ENCODE results near the gene DRC7. TPM values are rescaled to one million over a fixed set of nuclear protein-coding genes. Genes with fewer than 3 reads are reported as not detected.

DRC7 gene
- polyA plus RNA-seq, 1 of the 3 experiments (the other 2 are of a cell fraction) = 0.58 TPM

DNA sequence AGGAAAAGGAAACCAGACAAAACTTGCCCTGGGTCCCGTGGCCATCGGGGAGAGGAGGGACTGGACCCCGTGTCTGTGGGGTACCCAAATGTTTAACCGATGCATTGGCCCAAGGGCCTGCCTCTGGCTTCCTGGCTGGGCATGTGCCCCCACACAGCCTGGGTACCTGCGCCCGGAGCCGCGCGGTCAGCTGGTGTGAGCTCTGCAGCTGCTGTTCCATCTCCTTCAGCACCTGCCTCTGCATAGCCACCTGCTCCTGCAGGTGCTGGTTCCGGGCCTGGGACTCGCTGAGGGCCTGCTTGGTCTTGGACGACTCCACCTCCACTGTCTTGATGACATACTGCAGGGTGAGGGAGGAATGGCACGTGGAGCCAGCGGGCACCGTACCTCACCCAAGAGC lies 75.8 kb downstream of the DRC7 start (continued):
- TF ChIP-seq, protein P1, sequence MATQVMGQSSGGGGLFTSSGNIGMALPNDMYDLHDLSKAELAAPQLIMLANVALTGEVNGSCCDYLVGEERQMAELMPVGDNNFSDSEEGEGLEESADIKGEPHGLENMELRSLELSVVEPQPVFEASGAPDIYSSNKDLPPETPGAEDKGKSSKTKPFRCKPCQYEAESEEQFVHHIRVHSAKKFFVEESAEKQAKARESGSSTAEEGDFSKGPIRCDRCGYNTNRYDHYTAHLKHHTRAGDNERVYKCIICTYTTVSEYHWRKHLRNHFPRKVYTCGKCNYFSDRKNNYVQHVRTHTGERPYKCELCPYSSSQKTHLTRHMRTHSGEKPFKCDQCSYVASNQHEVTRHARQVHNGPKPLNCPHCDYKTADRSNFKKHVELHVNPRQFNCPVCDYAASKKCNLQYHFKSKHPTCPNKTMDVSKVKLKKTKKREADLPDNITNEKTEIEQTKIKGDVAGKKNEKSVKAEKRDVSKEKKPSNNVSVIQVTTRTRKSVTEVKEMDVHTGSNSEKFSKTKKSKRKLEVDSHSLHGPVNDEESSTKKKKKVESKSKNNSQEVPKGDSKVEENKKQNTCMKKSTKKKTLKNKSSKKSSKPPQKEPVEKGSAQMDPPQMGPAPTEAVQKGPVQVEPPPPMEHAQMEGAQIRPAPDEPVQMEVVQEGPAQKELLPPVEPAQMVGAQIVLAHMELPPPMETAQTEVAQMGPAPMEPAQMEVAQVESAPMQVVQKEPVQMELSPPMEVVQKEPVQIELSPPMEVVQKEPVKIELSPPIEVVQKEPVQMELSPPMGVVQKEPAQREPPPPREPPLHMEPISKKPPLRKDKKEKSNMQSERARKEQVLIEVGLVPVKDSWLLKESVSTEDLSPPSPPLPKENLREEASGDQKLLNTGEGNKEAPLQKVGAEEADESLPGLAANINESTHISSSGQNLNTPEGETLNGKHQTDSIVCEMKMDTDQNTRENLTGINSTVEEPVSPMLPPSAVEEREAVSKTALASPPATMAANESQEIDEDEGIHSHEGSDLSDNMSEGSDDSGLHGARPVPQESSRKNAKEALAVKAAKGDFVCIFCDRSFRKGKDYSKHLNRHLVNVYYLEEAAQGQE (IDR thresholded peaks at IDR 0.05; ENCODE audit: low read depth, low read length) = no peak
- TF ChIP-seq, protein P2, sequence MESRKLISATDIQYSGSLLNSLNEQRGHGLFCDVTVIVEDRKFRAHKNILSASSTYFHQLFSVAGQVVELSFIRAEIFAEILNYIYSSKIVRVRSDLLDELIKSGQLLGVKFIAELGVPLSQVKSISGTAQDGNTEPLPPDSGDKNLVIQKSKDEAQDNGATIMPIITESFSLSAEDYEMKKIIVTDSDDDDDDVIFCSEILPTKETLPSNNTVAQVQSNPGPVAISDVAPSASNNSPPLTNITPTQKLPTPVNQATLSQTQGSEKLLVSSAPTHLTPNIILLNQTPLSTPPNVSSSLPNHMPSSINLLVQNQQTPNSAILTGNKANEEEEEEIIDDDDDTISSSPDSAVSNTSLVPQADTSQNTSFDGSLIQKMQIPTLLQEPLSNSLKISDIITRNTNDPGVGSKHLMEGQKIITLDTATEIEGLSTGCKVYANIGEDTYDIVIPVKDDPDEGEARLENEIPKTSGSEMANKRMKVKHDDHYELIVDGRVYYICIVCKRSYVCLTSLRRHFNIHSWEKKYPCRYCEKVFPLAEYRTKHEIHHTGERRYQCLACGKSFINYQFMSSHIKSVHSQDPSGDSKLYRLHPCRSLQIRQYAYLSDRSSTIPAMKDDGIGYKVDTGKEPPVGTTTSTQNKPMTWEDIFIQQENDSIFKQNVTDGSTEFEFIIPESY (IDR thresholded peaks at IDR 0.05; ENCODE audit: borderline replicate concordance, low read depth) = no peak
- no peak for TF ChIP-seq JUND (IDR thresholded peaks at IDR 0.05)

DNA sequence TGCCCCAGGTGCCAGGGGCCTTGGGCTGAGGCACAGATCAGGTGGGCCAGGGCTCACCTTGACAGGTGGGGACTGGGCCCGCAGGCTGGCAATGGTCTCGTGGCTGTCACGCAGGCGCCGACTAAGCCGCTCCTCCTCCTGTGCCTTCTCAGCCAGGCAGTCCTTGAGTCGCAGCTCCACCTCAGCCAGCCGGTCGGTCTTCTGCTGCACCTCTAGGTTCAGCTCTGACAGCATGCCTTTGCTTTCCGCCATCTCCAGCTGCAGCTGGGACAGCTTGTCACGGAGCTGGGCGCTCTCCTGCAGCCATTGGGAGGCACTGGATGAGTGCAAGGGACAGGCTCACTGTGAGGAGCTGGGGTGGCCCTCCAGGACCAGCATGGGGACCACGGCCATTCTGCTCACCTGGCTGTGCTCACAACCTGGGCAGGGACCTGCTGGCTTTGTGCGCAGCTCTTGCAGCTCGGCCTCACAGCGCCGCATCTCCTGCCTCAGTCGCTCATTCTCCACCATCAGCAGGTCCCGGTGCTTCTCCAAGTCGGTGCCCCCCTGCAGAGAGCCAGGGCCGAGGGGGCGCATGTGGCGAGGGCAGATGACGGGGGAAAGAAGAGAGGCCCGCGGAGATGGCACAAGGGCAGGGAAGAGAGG lies 76.7 kb downstream of the DRC7 start:
- H3K9me2 ChIP-seq = no peaks in the 10 kb centered on the region
- no peaks in the 10 kb centered on the region for H3K27me3 ChIP-seq (ENCODE audit: insufficient read depth)
- peaks cover 5 to 19% of the 10 kb centered on the region in 2 experiments for H3K36me3 ChIP-seq (replicated peaks in 1 of 2; ENCODE audit: control insufficient read depth in 1 of 2, insufficient read depth in 2 of 2, low read length in 1 of 2)
- no peak overlapping the region for H2AFZ ChIP-seq (ENCODE audit: low read depth)
- H3K4me1 ChIP-seq (ENCODE audit: control insufficient read depth in 1 of 2, insufficient read depth in 2 of 2, low read depth in 1 of 2, low read length in 1 of 2) = no peaks in the 10 kb centered on the region
- H3K4me2 ChIP-seq = no peak overlapping the region
- H3K9me3 ChIP-seq = no peaks in the 10 kb centered on the region
- CTCF ChIA-PET = interaction anchor here (0.8 to 1.2 kb wide), 3 partner anchors 85 to 348 kb away, joined by 3 read pairs; no protein-coding TSS in a partner anchor
- no peak overlapping the region for H3K4me3 ChIP-seq (ENCODE audit: low read depth in 2 of 2, low read length in 1 of 2)
- H3K9ac ChIP-seq = no peak overlapping the region
- H3K27ac ChIP-seq (ENCODE audit: low read depth in 2 of 2, low read length in 1 of 2) = no peak overlapping the region
- POLR2A ChIA-PET = no interaction called here
- DNase-seq = no peak
- WGBS (ENCODE audit: low lambda C conversion rate) = 94% methylated on average over 21 of the region's 26 CpGs
- H4K20me1 ChIP-seq (ENCODE audit: insufficient read depth) = peaks cover 9% of the 10 kb centered on the region; the same call in 1 of the 2 replicates
- TF ChIP-seq YY1 (IDR thresholded peaks at IDR 0.05; ENCODE audit: low read depth) (no peak), FOXJ3 (CRISPR knock-in tag; IDR thresholded peaks at IDR 0.05) (no peak), TEAD4 (IDR thresholded peaks at IDR 0.05; ENCODE audit: borderline replicate concordance, insufficient read depth) (no peak)
- TF ChIP-seq, protein P3, sequence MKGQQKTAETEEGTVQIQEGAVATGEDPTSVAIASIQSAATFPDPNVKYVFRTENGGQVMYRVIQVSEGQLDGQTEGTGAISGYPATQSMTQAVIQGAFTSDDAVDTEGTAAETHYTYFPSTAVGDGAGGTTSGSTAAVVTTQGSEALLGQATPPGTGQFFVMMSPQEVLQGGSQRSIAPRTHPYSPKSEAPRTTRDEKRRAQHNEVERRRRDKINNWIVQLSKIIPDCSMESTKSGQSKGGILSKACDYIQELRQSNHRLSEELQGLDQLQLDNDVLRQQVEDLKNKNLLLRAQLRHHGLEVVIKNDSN (IDR thresholded peaks at IDR 0.05; ENCODE audit: borderline replicate concordance, low read depth) = no peak
- H3F3A ChIP-seq (replicated peaks; ENCODE audit: insufficient read depth) = peaks cover 3% of the 10 kb centered on the region
- H3K79me2 ChIP-seq (ENCODE audit: insufficient read depth) = peaks cover 8% of the 10 kb centered on the region; the same call in 1 of the 2 replicates
